HepG2 (cell line): ENCODE measurements around the gene RETN. TPM values are rescaled to one million over a fixed set of nuclear protein-coding genes. Genes with fewer than 3 reads are reported as not detected.

Source experiments
- ATF3 ChIP-seq: sonication (generic); formaldehyde crosslinking; IDR thresholded peaks from 2 replicates; pipeline ENCODE4 v1.4.0; 2020; ENCODE audit warnings: missing genetic modification reagents
- CREBL2 ChIP-seq: sonication (generic); formaldehyde crosslinking; IDR thresholded peaks from 2 replicates; pipeline ENCODE4 v1.8.1; 2023; ENCODE audit warnings: missing genetic modification reagents, mild to moderate bottlenecking, borderline replicate concordance
- MBD4 ChIP-seq: IDR thresholded peaks from 2 replicates; pipeline ENCODE4 v1.6.1; 2012; ENCODE audit warnings: low read length, inconsistent platforms, borderline replicate concordance
- MED13 ChIP-seq: sonication (generic); formaldehyde crosslinking; IDR thresholded peaks from 2 replicates; pipeline ENCODE4 v1.5.0; 2020; ENCODE audit warnings: missing genetic modification reagents
- MTA1 ChIP-seq: sonication (generic); formaldehyde crosslinking; IDR thresholded peaks from 2 replicates; pipeline ENCODE4 v1.4.0; 2020; ENCODE audit warnings: missing genetic modification reagents, mild to moderate bottlenecking, borderline replicate concordance
- MZF1 ChIP-seq: sonication (generic); formaldehyde crosslinking; IDR thresholded peaks from 2 replicates; pipeline ENCODE4 v1.8.1; 2023; ENCODE audit warnings: mild to moderate bottlenecking, missing genetic modification reagents, borderline replicate concordance
- NFE2L2 ChIP-seq: fragments of 150-350 bp; IDR thresholded peaks from 2 replicates; pipeline ENCODE4 v1.6.1; 2014; ENCODE audit warnings: low read length
- ONECUT2 ChIP-seq: sonication (generic); formaldehyde crosslinking; IDR thresholded peaks from 2 replicates; pipeline ENCODE4 v1.4.0; 2020; ENCODE audit warnings: missing genetic modification reagents
- PAXIP1 ChIP-seq: sonication (generic); formaldehyde crosslinking; conservative IDR thresholded peaks from 2 replicates; pipeline ENCODE4 v1.4.0; 2020; ENCODE audit warnings: mild to moderate bottlenecking, missing genetic modification reagents, moderate library complexity
- PHF21A ChIP-seq: sonication (generic); formaldehyde crosslinking; IDR thresholded peaks from 2 replicates; pipeline ENCODE4 v1.5.0; 2020; ENCODE audit warnings: mild to moderate bottlenecking, missing genetic modification reagents
- RCOR2 ChIP-seq: IDR thresholded peaks from 2 replicates; pipeline ENCODE4 v1.6.1; 2016; ENCODE audit warnings: missing biosample characterization, missing genetic modification reagents
- SAFB2 ChIP-seq: sonication (generic); formaldehyde crosslinking; IDR thresholded peaks from 2 replicates; pipeline ENCODE4 v1.5.1; 2020; ENCODE audit warnings: missing genetic modification reagents, low read depth, mild to moderate bottlenecking, borderline replicate concordance
- SRSF9 ChIP-seq: fragments of 200-400 bp; formaldehyde crosslinking; IDR thresholded peaks from 2 replicates; pipeline ENCODE4 v1.6.1; 2018; ENCODE audit warnings: borderline replicate concordance, mild to moderate bottlenecking, low read depth, low read length; ENCODE audit not compliant: insufficient read depth, poor library complexity, severe bottlenecking
- TCF12 ChIP-seq, 2 experiments: fragments of 450-650 bp in 1 of 2; sonication (generic) in 1 of 2; formaldehyde crosslinking in 1 of 2; IDR thresholded peaks; 2 replicates each; pipeline versions ENCODE4 v1.6.1 to v1.8.0; 2017 to 2022; ENCODE audit warnings: antibody characterized with exemption in 1 of 2, mild to moderate bottlenecking in 1 of 2, missing genetic modification reagents in 1 of 2, moderate library complexity in 1 of 2
- ZBTB38 ChIP-seq: sonication (generic); formaldehyde crosslinking; IDR thresholded peaks from 2 replicates; pipeline ENCODE4 v1.5.1; 2020; ENCODE audit warnings: mild to moderate bottlenecking, missing genetic modification reagents
- ZNF207 ChIP-seq: fragments of 450-650 bp; IDR thresholded peaks from 2 replicates; pipeline ENCODE4 v1.6.1; 2016; ENCODE audit warnings: antibody characterized with exemption, borderline replicate concordance
- ZNF260 ChIP-seq: sonication (generic); formaldehyde crosslinking; IDR thresholded peaks from 2 replicates; pipeline ENCODE4 v1.4.0; 2020; ENCODE audit warnings: missing genetic modification reagents, low read depth, mild to moderate bottlenecking, borderline replicate concordance
- ZNF530 ChIP-seq: sonication (generic); formaldehyde crosslinking; IDR thresholded peaks from 2 replicates; pipeline ENCODE4 v1.5.0; 2020; ENCODE audit warnings: low read depth, mild to moderate bottlenecking, missing genetic modification reagents
- ZNF562 ChIP-seq: sonication (generic); formaldehyde crosslinking; IDR thresholded peaks from 2 replicates; pipeline ENCODE4 v1.8.0; 2022; ENCODE audit warnings: missing genetic modification reagents, borderline replicate concordance
- ZNF569 ChIP-seq: sonication (generic); formaldehyde crosslinking; IDR thresholded peaks from 2 replicates; pipeline ENCODE4 v1.5.0; 2020; ENCODE audit warnings: mild to moderate bottlenecking, missing genetic modification reagents, moderate library complexity, borderline replicate concordance
- ZNF580 ChIP-seq: IDR thresholded peaks from 2 replicates; pipeline ENCODE4 v1.6.1; 2016; ENCODE audit warnings: low read depth, borderline replicate concordance
- ZNF614 ChIP-seq: IDR thresholded peaks from 2 replicates; pipeline ENCODE4 v1.6.1; 2018; ENCODE audit warnings: missing biosample characterization, missing genetic modification reagents, inconsistent platforms, borderline replicate concordance
- ZNF740 ChIP-seq: sonication (generic); formaldehyde crosslinking; IDR thresholded peaks from 2 replicates; pipeline ENCODE4 v1.4.0; 2020; ENCODE audit warnings: missing genetic modification reagents
- ZNF839 ChIP-seq: sonication (generic); formaldehyde crosslinking; IDR thresholded peaks from 2 replicates; pipeline ENCODE4 v1.4.0; 2020; ENCODE audit warnings: missing genetic modification reagents, mild to moderate bottlenecking, borderline replicate concordance
- polyA plus RNA-seq, 8 experiments: library from polyadenylated mRNA; depleted of rRNA in 3 of 8; stranded (reverse) in 7 of 8; unstranded in 1 of 8; fragments of >200 nt; fragmentation: Illumina TruSeq in 4 of 8; extraction: Trizol in 4 of 8; gene quantifications; 2 replicates each; pipeline versions ENCODE4 v1.2.1 to v1.2.3, GENCODE V29; 2011 to 2016; ENCODE audit warnings: low read depth in 4 of 8, missing spikeins in 1 of 8, mixed read lengths in 1 of 8; ENCODE audit not compliant: insufficient read depth in 1 of 8
- total RNA-seq, 5 experiments: library from RNA; depleted of rRNA; stranded (reverse); fragments of >200 nt; fragmentation: Illumina TruSeq; extraction: Trizol; gene quantifications; 2 replicates each; pipeline ENCODE4 v1.2.3, GENCODE V29; 2016; ENCODE audit warnings: low read depth in 1 of 5

The RETN gene
- total and polyA plus RNA-seq, 2 of the 13 experiments (the other 11 are each of a cell fraction or from before 2014, with no cell fraction given), result not detected

GRCh38 chr19:7652061-7652641 is 16.7 kb upstream of the RETN start (continued):
- TF ChIP-seq PAXIP1 (CRISPR knock-in tag) (peak; percentile 92), ZNF569 (CRISPR knock-in tag) (no peak), ATF3 (CRISPR knock-in tag) (peak; percentile 93), RCOR2 (peak; percentile 65; the same call in 1 of the 2 replicates), SAFB2 (no peak), ZNF530 (no peak), ZNF562 (no peak), SRSF9 (no peak), MZF1 (CRISPR knock-in tag) (no peak), PHF21A (CRISPR knock-in tag) (peak; percentile 92), ZNF207 (no peak), MED13 (CRISPR knock-in tag) (no peak), NFE2L2 (no peak), ONECUT2 (CRISPR knock-in tag) (no peak), ZNF580 (peak; percentile 30; the same call in 1 of the 2 replicates), MTA1 (CRISPR knock-in tag) (peak; percentile 78; the same call in 1 of the 2 replicates), ZNF740 (no peak), ZNF839 (CRISPR knock-in tag) (no peak), ZBTB38 (CRISPR knock-in tag) (no peak), CREBL2 (no peak), MBD4 (no peak), ZNF260 (CRISPR knock-in tag) (no peak), TCF12 (IDR thresholded peaks at IDR 0.05) (no peak), TCF12 (CRISPR knock-in tag; IDR thresholded peaks at IDR 0.05) (no peak), ZNF614 (CRISPR knock-in tag) (peak; percentile 97)
